Cerebellar nuclear complex (tissue), 1 donor: ENCODE results near the gene CCR6.
"Not testable (repeated sequence)": the region's sequence is repeated elsewhere in the genome, so short reads cannot be mapped to it uniquely, and the experiment has no call there.

Source experiments
- DNase-seq, 2 experiments: peaks; one replicate each; lab custom pipeline; 2025; lab: John Stamatoyannopoulos, UW

The CCR6 gene

GRCh38 chr6:167169867-167170266 is 47.0 kb downstream of the CCR6 start:
- not testable (repeated sequence) for DNase-seq

- DNase-seq: not testable (repeated sequence)
These were observed 48.4 kb downstream of the CCR6 start for GRCh38 chr6:167171300-167171699.

- not testable (repeated sequence) for DNase-seq
These were observed 49.1 kb downstream of the CCR6 start for GRCh38 chr6:167172011-167172410.

- not testable (repeated sequence) for DNase-seq
These were observed 54.4 kb downstream of the CCR6 start for GRCh38 chr6:167177271-167177670.

- not testable (repeated sequence) for DNase-seq
These were observed 56.2 kb downstream of the CCR6 start for GRCh38 chr6:167178896-167179655.

GRCh38 chr6:167180086-167180485 is 57.2 kb downstream of the CCR6 start:
- DNase-seq: not testable (repeated sequence)

- not testable (repeated sequence) for DNase-seq
These were observed 58.5 kb downstream of the CCR6 start for GRCh38 chr6:167181351-167181750.

GRCh38 chr6:167182913-167183314 is 60.0 kb downstream of the CCR6 start:
- not testable (repeated sequence) for DNase-seq

GRCh38 chr6:167185101-167185500 is 62.2 kb downstream of the CCR6 start:
- DNase-seq: not testable (repeated sequence)

GRCh38 chr6:167187275-167187674 is 64.4 kb downstream of the CCR6 start:
- DNase-seq: not testable (repeated sequence)
